D721Med (cell line): ENCODE measurements around the gene TEX11.
"Not testable (repeated sequence)": the region's sequence is repeated elsewhere in the genome, so short reads cannot be mapped to it uniquely, and the experiment has no call there.

ENCODE experiments used
- DNase-seq: peaks from one replicate; pipeline ENCODE4 v3.0.0; 2011; ENCODE audit warnings: low spot score; ENCODE audit not compliant: insufficient read length
- FAIRE-seq: peaks from 2 replicates; lab custom pipeline; 2011; peaks lifted over from hg19 to GRCh38; lab: Jason Lieb, UNC
- CTCF ChIP-seq: IDR thresholded peaks from 2 replicates; pipeline ENCODE4 v1.5.1; 2012; ENCODE audit warnings: mild to moderate bottlenecking, control low read depth; ENCODE audit not compliant: insufficient read depth; ENCODE audit errors: missing control alignments

Gene TEX11

GRCh38 chrX:70755850-70756249 lies 152.7 kb downstream of the TEX11 start:
- TF ChIP-seq CTCF, result no peak
- no peak for FAIRE-seq
- no peak for DNase-seq

- FAIRE-seq (no peak), DNase-seq (no peak)
- TF ChIP-seq CTCF, result no peak
Measured at GRCh38 chrX:70754169-70754848, 154.2 kb downstream of the TEX11 start.

GRCh38 chrX:70733774-70734173 lies 174.7 kb downstream of the TEX11 start:
- not testable (repeated sequence) for FAIRE-seq, DNase-seq

GRCh38 chrX:70727961-70728360 lies 180.6 kb downstream of the TEX11 start:
- DNase-seq, FAIRE-seq: not testable (repeated sequence)

- no peak for DNase-seq
- no peak for TF ChIP-seq CTCF
- FAIRE-seq, result no peak
Measured at GRCh38 chrX:70720721-70721120, 187.8 kb downstream of the TEX11 start.

GRCh38 chrX:70711336-70711735 lies 197.2 kb downstream of the TEX11 start:
- not testable (repeated sequence) for DNase-seq, FAIRE-seq

GRCh38 chrX:70694339-70695122 lies 214.0 kb downstream of the TEX11 start:
- DNase-seq (no peak), FAIRE-seq (no peak)
- no peak for TF ChIP-seq CTCF

GRCh38 chrX:70679455-70679854 lies 229.1 kb downstream of the TEX11 start:
- not testable (repeated sequence) for DNase-seq, FAIRE-seq

GRCh38 chrX:70675284-70675683 lies 233.2 kb downstream of the TEX11 start:
- DNase-seq (no peak), FAIRE-seq (no peak)
- no peak for TF ChIP-seq CTCF
